Ovary (tissue), 3 donors: ENCODE data around the gene ISCA1.

Experiments
- CTCF ChIP-seq, 3 donors: fragments of 450-650 bp in 2 of 3; fragments of 200-600 bp in 1 of 3; IDR thresholded peaks; one replicate each; pipeline versions ENCODE4 v1.5.1 to v1.8.0; 2016 to 2022; ENCODE audit warnings: antibody characterized with exemption in 3 of 3, mild to moderate bottlenecking in 1 of 3
- POLR2A ChIP-seq: fragments of 450-650 bp; IDR thresholded peaks from one replicate; pipeline ENCODE4 v1.6.1; 2017; ENCODE audit warnings: antibody characterized with exemption, mild to moderate bottlenecking, moderate library complexity
- donor health status: DM: no; HTN: no; CAD: no.

- TF ChIP-seq CTCF (IDR thresholded peaks at IDR 0.05) (no peak), POLR2A (no peak)
These were observed 21.1 kb upstream of the ISCA1 start for GRCh38 chr9:86303316-86303975.
